Activated T-cell treated with anti-CD3 and anti-CD28 coated beads, Interleukin-2, amount 50 U/mL, for 4 hours (primary cell): ENCODE data around the gene KIZ. TPM values are rescaled to one million over a fixed set of nuclear protein-coding genes. Genes with fewer than 3 reads are reported as not detected.
"Not testable (repeated sequence)": the region's sequence is repeated elsewhere in the genome, so short reads cannot be mapped to it uniquely, and the experiment has no call there.

Source experiments
- ATAC-seq, 2 donors: fragments of 200-7000 bp; cut with Tn5 transposase; one replicate each; pipeline ENCODE4 v1.10.0; 2021
- DNase-seq: peaks from one replicate; pipeline ENCODE4 v3.0.0-alpha.2; 2020
- H3K27me3 Mint-ChIP-seq: one replicate; pipeline ENCODE4 v1.8.0; 2021; ENCODE audit warnings: low read depth, mixed read lengths
- H3K36me3 Mint-ChIP-seq: one replicate; pipeline ENCODE4 v1.8.0; 2022; ENCODE audit warnings: mixed read lengths; ENCODE audit not compliant: insufficient read depth
- H3K4me1 Mint-ChIP-seq: one replicate; pipeline ENCODE4 v1.8.0; 2021; ENCODE audit warnings: low read depth, mixed read lengths
- H3K4me3 Mint-ChIP-seq: one replicate; pipeline ENCODE4 v1.8.0; 2021; ENCODE audit warnings: mild to moderate bottlenecking, moderate library complexity, mixed read lengths
- H3K9me3 Mint-ChIP-seq: one replicate; pipeline ENCODE4 v1.8.0; 2021; ENCODE audit warnings: mixed read lengths
- total RNA-seq, 3 donors: library from RNA; stranded (reverse); gene quantifications; one replicate each; pipeline ENCODE4 v1.2.1, GENCODE V29; 2021

Gene KIZ
- total RNA-seq, 3 donors from 2014 or later, result 6.7 to 7.7 (median 6.9) TPM

- DNase-seq (no peak), ATAC-seq (no peak)
- peaks cover 53% of the 10 kb centered on the region for H3K36me3 Mint-ChIP-seq
- no peaks in the 10 kb centered on the region for H3K27me3 Mint-ChIP-seq
- H3K9me3 Mint-ChIP-seq, result peaks cover 3% of the 10 kb centered on the region
- no peak overlapping the region for H3K4me3 Mint-ChIP-seq
- H3K4me1 Mint-ChIP-seq, result peaks cover 13% of the 10 kb centered on the region
Observed at GRCh38 chr20:21166801-21167200, 40.9 kb downstream of the KIZ start.

GRCh38 chr20:21167261-21167660 is 41.4 kb downstream of the KIZ start:
- no peak for DNase-seq
- H3K9me3 Mint-ChIP-seq, result peaks cover 3% of the 10 kb centered on the region
- H3K4me3 Mint-ChIP-seq, result no peak overlapping the region
- H3K4me1 Mint-ChIP-seq, result peaks cover 13% of the 10 kb centered on the region
- ATAC-seq, result no peak
- no peaks in the 10 kb centered on the region for H3K27me3 Mint-ChIP-seq
- H3K36me3 Mint-ChIP-seq, result peaks cover 49% of the 10 kb centered on the region

- Mint-ChIP-seq H3K36me3 (peaks cover 41% of the 10 kb centered on the region), H3K4me1 (peaks cover 13% of the 10 kb centered on the region)
- not testable (repeated sequence) for ATAC-seq, DNase-seq, H3K4me3 Mint-ChIP-seq, H3K9me3 Mint-ChIP-seq, H3K27me3 Mint-ChIP-seq
Observed at GRCh38 chr20:21168061-21168460, 42.2 kb downstream of the KIZ start.

- Mint-ChIP-seq H3K9me3 (peaks cover 10% of the 10 kb centered on the region), H3K36me3 (peaks cover 14% of the 10 kb centered on the region), H3K27me3 (no peaks in the 10 kb centered on the region), H3K4me3 (no peak overlapping the region), H3K4me1 (peaks cover 7% of the 10 kb centered on the region)
- ATAC-seq (no peak), DNase-seq (no peak)
Observed at GRCh38 chr20:21172626-21173025, 46.7 kb downstream of the KIZ start.

- Mint-ChIP-seq H3K4me1 (peaks cover 7% of the 10 kb centered on the region), H3K36me3 (peaks cover 11% of the 10 kb centered on the region), H3K27me3 (no peaks in the 10 kb centered on the region), H3K9me3 (peaks cover 12% of the 10 kb centered on the region), H3K4me3 (no peak overlapping the region)
- no peak for DNase-seq
- ATAC-seq, result no peak
Observed at GRCh38 chr20:21173485-21173884, 47.6 kb downstream of the KIZ start.

GRCh38 chr20:21174516-21175239 is 48.8 kb downstream of the KIZ start:
- H3K36me3 Mint-ChIP-seq, result peaks cover 16% of the 10 kb centered on the region
- H3K4me1 Mint-ChIP-seq, result peaks cover 15% of the 10 kb centered on the region
- no peaks in the 10 kb centered on the region for H3K27me3 Mint-ChIP-seq
- DNase-seq (no peak), ATAC-seq (no peak)
- no peak overlapping the region for H3K4me3 Mint-ChIP-seq
- H3K9me3 Mint-ChIP-seq, result peaks cover 12% of the 10 kb centered on the region

GRCh38 chr20:21175433-21175832 is 49.6 kb downstream of the KIZ start:
- ATAC-seq (no peak), DNase-seq (no peak)
- Mint-ChIP-seq H3K4me3 (no peak overlapping the region), H3K4me1 (peaks cover 15% of the 10 kb centered on the region), H3K9me3 (peaks cover 12% of the 10 kb centered on the region), H3K36me3 (peaks cover 18% of the 10 kb centered on the region), H3K27me3 (no peaks in the 10 kb centered on the region)

- Mint-ChIP-seq H3K9me3 (peaks cover 9% of the 10 kb centered on the region), H3K4me3 (no peak overlapping the region), H3K36me3 (peaks cover 17% of the 10 kb centered on the region), H3K4me1 (peaks cover 15% of the 10 kb centered on the region), H3K27me3 (no peaks in the 10 kb centered on the region)
- no peak for ATAC-seq
- no peak for DNase-seq
Observed at GRCh38 chr20:21177767-21178166, 51.9 kb downstream of the KIZ start.

- peaks cover 9% of the 10 kb centered on the region for H3K9me3 Mint-ChIP-seq
- peaks cover 15% of the 10 kb centered on the region for H3K4me1 Mint-ChIP-seq
- H3K27me3 Mint-ChIP-seq, result no peaks in the 10 kb centered on the region
- no peak for ATAC-seq
- DNase-seq, result no peak
- peaks cover 19% of the 10 kb centered on the region for H3K36me3 Mint-ChIP-seq
- no peak overlapping the region for H3K4me3 Mint-ChIP-seq
Observed at GRCh38 chr20:21179757-21180156, 53.9 kb downstream of the KIZ start.

GRCh38 chr20:21180248-21180647 is 54.4 kb downstream of the KIZ start:
- ATAC-seq, result no peak
- peaks cover 11% of the 10 kb centered on the region for H3K4me1 Mint-ChIP-seq
- DNase-seq, result no peak
- no peak overlapping the region for H3K4me3 Mint-ChIP-seq
- no peaks in the 10 kb centered on the region for H3K27me3 Mint-ChIP-seq
- peaks cover 9% of the 10 kb centered on the region for H3K9me3 Mint-ChIP-seq
- peaks cover 22% of the 10 kb centered on the region for H3K36me3 Mint-ChIP-seq

- DNase-seq, result no peak
- no peak overlapping the region for H3K4me3 Mint-ChIP-seq
- H3K27me3 Mint-ChIP-seq, result no peaks in the 10 kb centered on the region
- H3K9me3 Mint-ChIP-seq, result peaks cover 9% of the 10 kb centered on the region
- H3K36me3 Mint-ChIP-seq, result peaks cover 22% of the 10 kb centered on the region
- ATAC-seq, result no peak
- peaks cover 8% of the 10 kb centered on the region for H3K4me1 Mint-ChIP-seq
Observed at GRCh38 chr20:21181028-21181427, 55.1 kb downstream of the KIZ start.

- no peak for DNase-seq
- Mint-ChIP-seq H3K36me3 (peaks cover 27% of the 10 kb centered on the region), H3K27me3 (no peaks in the 10 kb centered on the region), H3K4me1 (peaks cover 8% of the 10 kb centered on the region), H3K4me3 (no peak overlapping the region), H3K9me3 (no peaks in the 10 kb centered on the region)
- no peak for ATAC-seq
Observed at GRCh38 chr20:21182832-21183563, 57.1 kb downstream of the KIZ start.

GRCh38 chr20:21183722-21184121 is 57.8 kb downstream of the KIZ start:
- H3K4me3 Mint-ChIP-seq, result no peak overlapping the region
- H3K27me3 Mint-ChIP-seq, result no peaks in the 10 kb centered on the region
- ATAC-seq (no peak), DNase-seq (no peak)
- peaks cover 29% of the 10 kb centered on the region for H3K36me3 Mint-ChIP-seq
- H3K9me3 Mint-ChIP-seq, result no peaks in the 10 kb centered on the region
- peaks cover 8% of the 10 kb centered on the region for H3K4me1 Mint-ChIP-seq

- DNase-seq, result no peak
- no peaks in the 10 kb centered on the region for H3K27me3 Mint-ChIP-seq
- H3K4me1 Mint-ChIP-seq, result no peaks in the 10 kb centered on the region
- no peaks in the 10 kb centered on the region for H3K9me3 Mint-ChIP-seq
- H3K36me3 Mint-ChIP-seq, result peaks cover 27% of the 10 kb centered on the region
- ATAC-seq, result no peak
- no peak overlapping the region for H3K4me3 Mint-ChIP-seq
Observed at GRCh38 chr20:21184819-21185218, 58.9 kb downstream of the KIZ start.

- Mint-ChIP-seq H3K9me3 (no peaks in the 10 kb centered on the region), H3K4me3 (no peak overlapping the region), H3K27me3 (no peaks in the 10 kb centered on the region), H3K36me3 (peaks cover 25% of the 10 kb centered on the region), H3K4me1 (no peaks in the 10 kb centered on the region)
- ATAC-seq (no peak), DNase-seq (no peak)
Observed at GRCh38 chr20:21185849-21186248, 60.0 kb downstream of the KIZ start.
